ENCODE data around the gene DMAP1.
"Not testable (repeated sequence)": the region's sequence is repeated elsewhere in the genome, so short reads cannot be mapped to it uniquely, and the experiment has no call there.

Gene DMAP1

GRCh38 chr1:44213222-44214112 is at the start of gene DMAP1:
TSS of gene DMAP1 (plus strand) at chr1:44213471. CDS start at chr1:44213754, 283 bp downstream.
- DNase-seq (ENCODE audit: low read depth in 4 of 4, low spot score in 1 of 4), result peak; percentile 69 to 75 (median 72)

- no peak for DNase-seq (ENCODE audit: low read depth in 4 of 4, low spot score in 1 of 4)
These were observed 44.7 kb upstream of the DMAP1 start for GRCh38 chr1:44168520-44169098.

GRCh38 chr1:44170281-44170823 is 42.9 kb upstream of the DMAP1 start:
- no peak for DNase-seq (ENCODE audit: low read depth in 4 of 4, low spot score in 1 of 4)

- DNase-seq (ENCODE audit: low read depth in 4 of 4, low spot score in 1 of 4), result no peak
These were observed 38.6 kb upstream of the DMAP1 start for GRCh38 chr1:44174630-44175029.

GRCh38 chr1:44200336-44200735 is 12.9 kb upstream of the DMAP1 start:
- no peak for DNase-seq (ENCODE audit: low read depth in 4 of 4, low spot score in 1 of 4)

- not testable (repeated sequence) for DNase-seq (ENCODE audit: low read depth in 4 of 4, low spot score in 1 of 4)
These were observed 6.7 kb upstream of the DMAP1 start for GRCh38 chr1:44206545-44206944.

GRCh38 chr1:44208226-44208625 is 5.0 kb upstream of the DMAP1 start:
- no peak for DNase-seq (ENCODE audit: low read depth in 4 of 4, low spot score in 1 of 4)

GRCh38 chr1:44210595-44210994 is 2.7 kb upstream of the DMAP1 start:
- DNase-seq (ENCODE audit: low read depth in 4 of 4, low spot score in 1 of 4), result no peak

- DNase-seq (ENCODE audit: low read depth in 4 of 4, low spot score in 1 of 4), result peak in 2 of 4 experiments; percentile 13 to 14
These were observed 683 bp upstream of the DMAP1 start for GRCh38 chr1:44212355-44213221.

- peak; percentile 42 to 62 (median 58) for DNase-seq (ENCODE audit: low read depth in 4 of 4, low spot score in 1 of 4)
These were observed 4.6 kb downstream of the DMAP1 start for GRCh38 chr1:44217809-44218410.

GRCh38 chr1:44218503-44219300 is 5.4 kb downstream of the DMAP1 start:
- no peak for DNase-seq (ENCODE audit: low read depth in 4 of 4, low spot score in 1 of 4)

GRCh38 chr1:44219301-44219626 is 6.0 kb downstream of the DMAP1 start:
- DNase-seq (ENCODE audit: low read depth in 4 of 4, low spot score in 1 of 4), result no peak

- DNase-seq (ENCODE audit: low read depth in 4 of 4, low spot score in 1 of 4), result no peak
These were observed 6.9 kb downstream of the DMAP1 start for GRCh38 chr1:44220001-44220751.

- DNase-seq (ENCODE audit: low read depth in 4 of 4, low spot score in 1 of 4), result no peak
These were observed 7.5 kb downstream of the DMAP1 start for GRCh38 chr1:44220755-44221154.

GRCh38 chr1:44221769-44222168 is 8.5 kb downstream of the DMAP1 start:
- no peak for DNase-seq (ENCODE audit: low read depth in 4 of 4, low spot score in 1 of 4)

GRCh38 chr1:44222397-44223186 is 9.3 kb downstream of the DMAP1 start:
- no peak for DNase-seq (ENCODE audit: low read depth in 4 of 4, low spot score in 1 of 4)

GRCh38 chr1:44223187-44223610 is 9.9 kb downstream of the DMAP1 start:
- no peak for DNase-seq (ENCODE audit: low read depth in 4 of 4, low spot score in 1 of 4)

- no peak for DNase-seq (ENCODE audit: low read depth in 4 of 4, low spot score in 1 of 4)
These were observed 12.5 kb downstream of the DMAP1 start for GRCh38 chr1:44225761-44226160.

- DNase-seq (ENCODE audit: low read depth in 4 of 4, low spot score in 1 of 4), result no peak
These were observed 13.9 kb downstream of the DMAP1 start for GRCh38 chr1:44227211-44227610.

Measured in stimulated activated CD4-positive, alpha-beta T cell treated with anti-CD3 and anti-CD28 coated beads, Interleukin-1b, Interleukin-23, amount 100 ng/mL, for 24 hours (primary cell).